GM10266 (cell line): ENCODE results near the gene CALHM5.

ENCODE experiments used
- DNase-seq: peaks from one replicate; pipeline ENCODE4 v3.0.0; 2012; ENCODE audit errors: extremely low spot score
- CTCF ChIP-seq: IDR thresholded peaks from 2 replicates; pipeline ENCODE4 v1.5.1; 2012; ENCODE audit warnings: mild to moderate bottlenecking, low read depth; ENCODE audit not compliant: control insufficient read depth, insufficient read depth; ENCODE audit errors: missing control alignments

Gene CALHM5

GRCh38 chr6:116511424-116512110, at the start of gene CALHM5:
CALHM5 (plus strand) TSS chr6:116511639; CDS start chr6:116511697, 58 bp downstream.
- no peak for DNase-seq
- peak; percentile 17 for TF ChIP-seq CTCF

- TF ChIP-seq CTCF = peak; percentile 18
- peak; percentile 69 for DNase-seq
These were observed 49.2 kb upstream of the CALHM5 start for GRCh38 chr6:116461932-116462885.

- no peak for TF ChIP-seq CTCF
- no peak for DNase-seq
These were observed 48.1 kb upstream of the CALHM5 start for GRCh38 chr6:116463301-116463700.

- TF ChIP-seq CTCF = no peak
- no peak for DNase-seq
These were observed 46.2 kb upstream of the CALHM5 start for GRCh38 chr6:116465246-116465645.

DNA sequence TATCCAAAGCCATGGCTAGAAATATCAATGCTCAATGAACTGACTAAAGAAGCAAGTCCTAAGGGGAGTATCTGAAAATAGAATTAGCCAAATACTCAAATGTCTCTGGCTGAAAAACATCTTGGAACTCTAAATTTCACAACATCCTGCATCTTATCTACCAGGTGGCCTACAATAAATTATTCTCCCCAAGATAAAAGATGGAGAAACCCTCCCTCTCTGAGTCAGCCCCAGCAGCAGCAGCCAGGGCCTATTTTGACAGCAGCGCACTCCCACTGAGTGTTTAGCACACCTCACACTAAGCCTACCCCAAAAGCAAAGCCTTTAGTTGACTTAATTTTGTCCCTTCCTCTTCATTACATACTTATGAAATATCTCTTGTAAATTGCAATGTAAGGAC, 44.3 kb upstream of the CALHM5 start:
- no peak for TF ChIP-seq CTCF

DNA sequence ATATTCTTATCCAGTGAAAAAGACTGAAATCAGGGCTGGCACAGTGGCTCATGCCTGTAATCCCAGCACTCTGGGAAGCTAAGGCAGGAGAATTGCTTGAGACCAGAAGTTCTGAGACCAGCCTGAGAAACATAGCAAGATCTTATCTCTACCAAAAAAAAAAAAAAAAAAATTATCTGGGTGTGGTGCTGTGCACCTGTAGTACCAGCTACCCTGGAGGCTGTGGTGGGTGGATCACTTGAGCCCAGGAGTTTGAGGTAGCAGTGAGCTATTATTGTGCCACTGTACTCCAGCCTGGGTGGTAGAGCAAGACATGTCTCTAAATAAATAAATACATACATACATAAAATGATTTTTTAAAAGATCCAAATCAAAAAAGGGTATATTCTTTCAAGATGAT, 43.9 kb upstream of the CALHM5 start:
- no peak for TF ChIP-seq CTCF
- no peak for DNase-seq

More for the DNA sequence above, 44.3 kb upstream of the CALHM5 start:
- no peak for DNase-seq

DNA sequence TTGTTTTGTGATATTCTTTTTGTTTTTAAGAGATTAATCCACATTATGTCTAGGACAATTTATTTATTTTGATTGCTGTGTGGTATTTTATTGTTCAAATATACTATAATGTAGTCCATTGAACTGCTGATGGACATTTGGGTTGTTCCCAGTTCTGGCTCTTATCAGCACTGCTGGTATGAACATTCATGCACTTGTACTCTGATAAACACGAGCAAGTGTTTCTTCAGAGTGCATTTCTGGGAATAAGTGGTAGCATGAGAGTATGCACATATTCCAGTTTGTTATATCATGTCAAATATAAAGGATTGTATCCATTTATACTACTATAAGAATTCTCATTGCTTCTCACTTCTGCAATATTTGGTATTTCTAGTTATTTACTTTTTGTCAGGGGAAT, 43.1 kb upstream of the CALHM5 start:
- TF ChIP-seq CTCF = no peak
- no peak for DNase-seq
